HepG2 (cell line): Measurements from ENCODE around the gene SAPCD1. TPM values are rescaled to one million over a fixed set of nuclear protein-coding genes. Genes with fewer than 3 reads are reported as not detected.

Experiments
- BCL6 ChIP-seq: IDR thresholded peaks from 2 replicates; pipeline ENCODE4 v1.6.1; 2016; ENCODE audit warnings: missing genetic modification reagents, missing compliant biosample characterization
- EP300 ChIP-seq, 3 experiments: sonication (generic) in 1 of 3; formaldehyde crosslinking in 1 of 3; IDR thresholded peaks; 2 replicates each; pipeline versions ENCODE4 v1.5.1 to v1.6.1; 2011 to 2020; ENCODE audit warnings: low read depth in 2 of 3, low read length in 2 of 3, borderline replicate concordance in 1 of 3, improper control_type of control experiment in 1 of 3, mild to moderate bottlenecking in 1 of 3, missing genetic modification reagents in 1 of 3, moderate library complexity in 1 of 3
- GTF3A ChIP-seq: sonication (generic); formaldehyde crosslinking; conservative IDR thresholded peaks from 2 replicates; pipeline ENCODE4 v1.4.0; 2020; ENCODE audit warnings: mild to moderate bottlenecking, missing genetic modification reagents
- KDM5A ChIP-seq: fragments of 200-600 bp; sonication (generic); IDR thresholded peaks from 2 replicates; pipeline ENCODE4 v1.7.0; 2018; ENCODE audit warnings: antibody characterized with exemption, mild to moderate bottlenecking, low read length, borderline replicate concordance
- NFKB2 ChIP-seq: sonication (generic); formaldehyde crosslinking; IDR thresholded peaks from 2 replicates; pipeline ENCODE4 v1.4.0; 2020; ENCODE audit warnings: missing genetic modification reagents, borderline replicate concordance
- NFYC ChIP-seq: IDR thresholded peaks from 2 replicates; pipeline ENCODE4 v1.6.1; 2016; ENCODE audit warnings: missing genetic modification reagents, missing compliant biosample characterization
- RCOR2 ChIP-seq: IDR thresholded peaks from 2 replicates; pipeline ENCODE4 v1.6.1; 2016; ENCODE audit warnings: missing biosample characterization, missing genetic modification reagents
- SMARCC2 ChIP-seq: fragments of 450-650 bp; IDR thresholded peaks from 2 replicates; pipeline ENCODE4 v1.6.1; 2017; ENCODE audit warnings: antibody characterized with exemption, mild to moderate bottlenecking
- ZBTB7B ChIP-seq: sonication (generic); formaldehyde crosslinking; IDR thresholded peaks from 2 replicates; pipeline ENCODE4 v1.4.0; 2020; ENCODE audit warnings: missing genetic modification reagents
- ZEB1 ChIP-seq: IDR thresholded peaks from 2 replicates; pipeline ENCODE4 v1.6.1; 2012; ENCODE audit warnings: mild to moderate bottlenecking, low read depth, inconsistent platforms; ENCODE audit not compliant: insufficient replicate concordance
- ZNF331 ChIP-seq: sonication (generic); formaldehyde crosslinking; IDR thresholded peaks from 2 replicates; pipeline ENCODE4 v1.4.0; 2020; ENCODE audit warnings: missing genetic modification reagents
- ZNF407 ChIP-seq: sonication (generic); formaldehyde crosslinking; IDR thresholded peaks from one replicate; pipeline ENCODE4 v1.5.1; 2020; ENCODE audit warnings: mild to moderate bottlenecking, missing genetic modification reagents; ENCODE audit errors: not compliant biosample characterization
- ZNF446 ChIP-seq: sonication (generic); formaldehyde crosslinking; IDR thresholded peaks from 2 replicates; pipeline ENCODE4 v1.5.0; 2020; ENCODE audit warnings: mild to moderate bottlenecking, missing genetic modification reagents
- ZNF547 ChIP-seq: sonication (generic); formaldehyde crosslinking; IDR thresholded peaks from 2 replicates; pipeline ENCODE4 v1.5.1; 2020; ENCODE audit warnings: mild to moderate bottlenecking, missing genetic modification reagents
- ZNF614 ChIP-seq: IDR thresholded peaks from 2 replicates; pipeline ENCODE4 v1.6.1; 2018; ENCODE audit warnings: missing biosample characterization, missing genetic modification reagents, inconsistent platforms, borderline replicate concordance
- ZSCAN31 ChIP-seq: sonication (generic); formaldehyde crosslinking; IDR thresholded peaks from 2 replicates; pipeline ENCODE4 v1.5.0; 2020; ENCODE audit warnings: low read depth, mild to moderate bottlenecking, missing genetic modification reagents
- polyA plus RNA-seq, 8 experiments: library from polyadenylated mRNA; depleted of rRNA in 3 of 8; stranded (reverse) in 7 of 8; unstranded in 1 of 8; fragments of >200 nt; fragmentation: Illumina TruSeq in 4 of 8; extraction: Trizol in 4 of 8; gene quantifications; 2 replicates each; pipeline versions ENCODE4 v1.2.1 to v1.2.3, GENCODE V29; 2011 to 2016; ENCODE audit warnings: low read depth in 4 of 8, missing spikeins in 1 of 8, mixed read lengths in 1 of 8; ENCODE audit not compliant: insufficient read depth in 1 of 8
- total RNA-seq, 5 experiments: library from RNA; depleted of rRNA; stranded (reverse); fragments of >200 nt; fragmentation: Illumina TruSeq; extraction: Trizol; gene quantifications; 2 replicates each; pipeline ENCODE4 v1.2.3, GENCODE V29; 2016; ENCODE audit warnings: low read depth in 1 of 5
- TF ChIP-seq, protein P1 (sequence below): sonication (generic); formaldehyde crosslinking; IDR thresholded peaks from 2 replicates; pipeline ENCODE4; 2020; ENCODE audit warnings: missing genetic modification reagents, mild to moderate bottlenecking, borderline replicate concordance

SAPCD1 gene
- total and polyA plus RNA-seq, 2 of the 13 experiments (the other 11 are each of a cell fraction or from before 2014, with no cell fraction given): 2.5 to 3.9 TPM

DNA sequence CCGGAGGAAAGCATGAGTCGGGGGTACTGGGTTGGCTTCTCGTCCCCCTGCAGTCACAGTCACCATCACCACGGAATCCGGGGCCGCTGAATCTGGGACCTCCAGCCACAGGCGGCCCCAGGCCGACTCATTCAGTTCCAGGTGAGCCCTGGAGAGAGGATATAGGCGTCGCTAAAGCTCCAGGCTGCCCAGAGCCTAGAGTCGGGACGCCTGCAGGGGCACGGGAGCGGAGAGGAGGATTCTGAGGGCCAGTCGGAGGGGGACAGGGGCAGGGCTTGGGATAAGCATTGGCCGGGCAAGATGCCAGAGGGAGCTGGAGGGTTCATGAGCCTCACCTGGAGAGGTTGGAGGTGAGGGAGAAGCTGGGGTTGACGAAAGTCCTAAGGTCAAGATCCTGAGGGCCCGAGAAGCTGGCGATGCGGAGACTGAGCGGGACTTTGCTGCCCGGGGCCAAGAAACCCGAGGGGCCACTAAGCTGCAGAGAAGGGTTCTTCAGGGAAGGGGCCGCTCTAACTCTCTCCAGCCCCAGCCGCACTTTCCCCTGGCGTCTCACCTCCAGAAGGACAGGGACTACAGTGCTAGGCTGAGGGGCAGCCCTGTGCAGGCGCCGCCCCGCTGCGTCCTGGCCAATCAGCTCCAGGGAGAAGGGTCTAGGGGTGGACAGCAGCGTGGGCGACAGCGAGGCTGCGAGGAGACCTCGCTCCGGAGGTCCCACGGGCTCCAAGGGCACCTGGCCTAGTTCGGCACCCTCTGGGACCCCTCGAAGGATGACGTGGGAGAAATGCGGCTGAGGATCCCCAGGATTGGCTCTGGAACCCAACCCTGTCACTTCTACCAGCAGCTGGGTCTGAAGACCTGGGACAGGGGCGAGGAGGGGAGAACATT is 3.7 kb downstream of the SAPCD1 start (continued):
- TF ChIP-seq ZNF407 (CRISPR knock-in tag) (peak; percentile 88), EP300 (IDR thresholded peaks at IDR 0.05; ENCODE audit: low read depth in 2 of 2, low read length in 2 of 2) (no peak), EP300 (CRISPR knock-in tag; IDR thresholded peaks at IDR 0.05; ENCODE audit: borderline replicate concordance) (no peak), NFKB2 (CRISPR knock-in tag) (peak; percentile 84; the same call in 1 of the 2 replicates), ZSCAN31 (peak; percentile 82), NFYC (peak; percentile 75), ZNF547 (peak; percentile 87), GTF3A (CRISPR knock-in tag) (no peak), ZNF614 (CRISPR knock-in tag) (peak; percentile 73; the same call in 1 of the 2 replicates), BCL6 (CRISPR knock-in tag) (peak; percentile 8; the same call in 1 of the 2 replicates), KDM5A (no peak), ZNF331 (CRISPR knock-in tag) (peak; percentile 71; the same call in 1 of the 2 replicates), SMARCC2 (no peak), ZBTB7B (CRISPR knock-in tag) (peak; percentile 95), RCOR2 (no peak), ZEB1 (peak; percentile 47), ZNF446 (CRISPR knock-in tag) (peak; percentile 9; the same call in 1 of the 2 replicates)
- TF ChIP-seq, protein P1, sequence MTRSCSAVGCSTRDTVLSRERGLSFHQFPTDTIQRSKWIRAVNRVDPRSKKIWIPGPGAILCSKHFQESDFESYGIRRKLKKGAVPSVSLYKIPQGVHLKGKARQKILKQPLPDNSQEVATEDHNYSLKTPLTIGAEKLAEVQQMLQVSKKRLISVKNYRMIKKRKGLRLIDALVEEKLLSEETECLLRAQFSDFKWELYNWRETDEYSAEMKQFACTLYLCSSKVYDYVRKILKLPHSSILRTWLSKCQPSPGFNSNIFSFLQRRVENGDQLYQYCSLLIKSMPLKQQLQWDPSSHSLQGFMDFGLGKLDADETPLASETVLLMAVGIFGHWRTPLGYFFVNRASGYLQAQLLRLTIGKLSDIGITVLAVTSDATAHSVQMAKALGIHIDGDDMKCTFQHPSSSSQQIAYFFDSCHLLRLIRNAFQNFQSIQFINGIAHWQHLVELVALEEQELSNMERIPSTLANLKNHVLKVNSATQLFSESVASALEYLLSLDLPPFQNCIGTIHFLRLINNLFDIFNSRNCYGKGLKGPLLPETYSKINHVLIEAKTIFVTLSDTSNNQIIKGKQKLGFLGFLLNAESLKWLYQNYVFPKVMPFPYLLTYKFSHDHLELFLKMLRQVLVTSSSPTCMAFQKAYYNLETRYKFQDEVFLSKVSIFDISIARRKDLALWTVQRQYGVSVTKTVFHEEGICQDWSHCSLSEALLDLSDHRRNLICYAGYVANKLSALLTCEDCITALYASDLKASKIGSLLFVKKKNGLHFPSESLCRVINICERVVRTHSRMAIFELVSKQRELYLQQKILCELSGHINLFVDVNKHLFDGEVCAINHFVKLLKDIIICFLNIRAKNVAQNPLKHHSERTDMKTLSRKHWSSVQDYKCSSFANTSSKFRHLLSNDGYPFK: peak; percentile 42; the same call in 1 of the 2 replicates
